Stimulated activated naive CD8-positive, alpha-beta T cell treated with anti-CD3 and anti-CD28 coated beads, Interleukin-15, amount 100 ng/mL, for 72 hours (primary cell): Measurements from ENCODE around the gene TBCD.
A peak's percentile ranks its signal among the peaks of the same experiment; 100 is the strongest.
"Not testable (repeated sequence)": the region's sequence is repeated elsewhere in the genome, so short reads cannot be mapped to it uniquely, and the experiment has no call there.

ENCODE experiments used
- ATAC-seq: fragments of 150-1000 bp; cut with Tn5 transposase; 2 replicates; pipeline ENCODE4 v1.10.0; 2021; ENCODE audit warnings: mild to moderate bottlenecking, moderate library complexity
- DNase-seq, 2 donors: peaks; one replicate each; pipeline ENCODE4 v3.0.0; 2021 to 2022
- H3K27ac Mint-ChIP-seq, 2 donors: one replicate each; pipeline ENCODE4 v1.8.0; 2022; ENCODE audit warnings: mild to moderate bottlenecking in 2 of 2, mixed read lengths in 2 of 2, moderate library complexity in 2 of 2
- H3K27me3 Mint-ChIP-seq: one replicate; pipeline ENCODE4 v1.8.0; 2022; ENCODE audit warnings: mixed read lengths
- H3K4me1 Mint-ChIP-seq: one replicate; pipeline ENCODE4 v1.8.0; 2022; ENCODE audit warnings: mild to moderate bottlenecking, mixed read lengths
- H3K4me3 Mint-ChIP-seq, 2 donors: one replicate each; pipeline ENCODE4 v1.8.0; 2022; ENCODE audit warnings: mild to moderate bottlenecking in 2 of 2, mixed read lengths in 2 of 2, moderate library complexity in 1 of 2
- H3K9me3 Mint-ChIP-seq, 2 donors: one replicate each; pipeline ENCODE4 v1.8.0; 2022; ENCODE audit warnings: mixed read lengths in 2 of 2

TBCD gene

DNA sequence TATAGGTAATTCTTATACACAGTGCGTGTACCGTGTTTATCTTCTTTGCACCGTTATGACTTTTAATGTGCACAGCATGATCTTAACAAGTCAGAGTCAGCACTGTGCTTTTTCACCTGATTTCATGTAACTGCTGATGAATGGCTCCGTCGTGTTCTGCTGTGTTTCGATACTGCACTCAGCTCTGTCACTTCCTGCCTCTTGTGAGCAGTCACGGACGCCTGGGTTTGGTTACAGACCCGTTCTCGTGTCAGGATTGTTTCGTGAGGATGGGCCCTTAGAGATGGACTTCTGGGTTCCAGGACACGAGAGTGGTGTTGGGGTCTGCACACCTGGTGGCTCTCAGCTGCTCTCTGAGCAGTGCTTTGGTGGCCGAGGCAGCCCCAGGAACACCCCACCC is 24.6 kb downstream of the TBCD start:
- no peaks in the 10 kb centered on the region for H3K9me3 Mint-ChIP-seq
- peak overlapping the region in 1 of 2 donors; percentile 46 for H3K4me3 Mint-ChIP-seq
- no peaks in the 10 kb centered on the region for H3K27me3 Mint-ChIP-seq
- peaks cover 35% of the 10 kb centered on the region for H3K4me1 Mint-ChIP-seq
- DNase-seq (no peak), ATAC-seq (peak; percentile 57)
- no peak overlapping the region for H3K27ac Mint-ChIP-seq

DNA sequence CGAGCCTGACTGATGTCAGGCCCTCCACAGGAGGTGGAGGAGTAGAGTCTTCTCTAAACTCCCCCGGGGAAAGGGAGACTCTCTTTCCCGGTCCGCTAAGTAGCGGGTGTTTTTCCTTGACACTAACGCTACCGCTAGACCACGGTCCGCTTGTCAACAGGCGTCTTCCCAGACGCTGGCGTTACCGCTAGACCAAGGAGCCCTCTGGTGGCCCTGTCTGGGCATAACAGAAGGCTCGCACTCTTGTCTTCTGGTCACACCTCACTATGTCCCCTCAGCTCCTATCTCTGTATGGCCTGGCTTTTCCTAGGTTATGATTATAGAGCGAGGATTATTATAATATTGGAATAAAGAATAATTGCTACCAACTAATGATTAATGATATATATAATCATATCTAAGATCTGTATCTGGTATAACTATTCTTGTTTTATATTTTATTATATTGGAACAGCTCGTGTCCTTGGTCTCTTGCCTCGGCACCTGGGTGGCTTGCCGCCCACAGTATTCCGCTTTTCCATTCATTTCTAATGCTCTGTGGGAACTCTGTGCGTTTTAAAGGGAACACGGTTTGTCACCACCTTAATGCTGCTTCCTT is 26.0 kb downstream of the TBCD start:
- H3K9me3 Mint-ChIP-seq: not testable (repeated sequence)

DNA sequence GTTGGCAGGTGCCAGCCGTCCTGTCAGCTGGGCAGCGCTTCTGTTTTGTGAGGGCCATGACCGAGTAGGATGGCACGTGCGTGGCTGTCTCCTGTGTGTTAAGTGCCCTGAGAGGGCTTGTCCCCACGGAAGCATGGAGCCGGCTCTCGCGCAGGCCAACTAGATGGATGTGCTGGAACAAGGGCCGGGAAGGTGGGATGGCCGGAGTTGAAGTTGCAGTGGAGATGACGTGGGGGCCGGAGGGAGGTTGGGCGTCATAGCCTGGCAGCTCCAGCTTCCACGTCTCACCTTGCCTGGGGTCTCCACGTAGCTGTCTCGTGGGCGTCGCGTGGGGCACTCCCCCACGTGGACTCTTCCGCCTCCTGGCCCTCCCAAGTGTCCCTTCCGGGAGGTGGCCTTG is 27.7 kb downstream of the TBCD start:
- H3K9me3 Mint-ChIP-seq: no peaks in the 10 kb centered on the region
- no peak for ATAC-seq
- DNase-seq: no peak
- H3K4me3 Mint-ChIP-seq: no peak overlapping the region
- peaks cover 38% of the 10 kb centered on the region for H3K4me1 Mint-ChIP-seq
- no peak overlapping the region for H3K27ac Mint-ChIP-seq
- H3K27me3 Mint-ChIP-seq: no peaks in the 10 kb centered on the region

More for the DNA sequence above, 26.0 kb downstream of the TBCD start:
- not testable (repeated sequence) for H3K27ac Mint-ChIP-seq, ATAC-seq, H3K27me3 Mint-ChIP-seq, DNase-seq, H3K4me3 Mint-ChIP-seq
- peaks cover 40% of the 10 kb centered on the region for H3K4me1 Mint-ChIP-seq

DNA sequence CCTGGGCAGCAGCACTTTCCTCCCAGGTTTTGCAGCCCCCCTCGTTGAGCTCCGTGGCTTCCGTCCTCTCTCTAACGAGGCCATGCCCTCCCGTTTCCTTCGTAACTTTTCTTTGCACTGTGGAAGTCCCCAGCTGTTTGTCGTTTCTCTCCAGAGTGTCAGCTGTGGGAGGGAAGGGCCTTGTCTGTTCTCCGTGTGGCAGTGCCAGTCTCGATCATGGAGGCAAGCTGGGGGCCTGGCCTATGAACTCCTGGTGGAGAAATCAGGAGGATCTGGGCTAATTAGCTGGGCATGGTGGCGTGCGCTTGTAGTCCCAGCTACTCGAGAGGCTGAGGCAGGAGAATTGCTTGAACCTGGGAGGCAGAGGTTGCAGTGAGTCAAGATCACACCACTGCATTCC is 28.3 kb downstream of the TBCD start:
- no peak for ATAC-seq
- H3K27me3 Mint-ChIP-seq: no peaks in the 10 kb centered on the region
- H3K4me3 Mint-ChIP-seq: no peak overlapping the region
- DNase-seq: no peak
- H3K9me3 Mint-ChIP-seq: no peaks in the 10 kb centered on the region
- peak overlapping the region in 1 of 2 donors; percentile 15 for H3K27ac Mint-ChIP-seq
- H3K4me1 Mint-ChIP-seq: peaks cover 32% of the 10 kb centered on the region

DNA sequence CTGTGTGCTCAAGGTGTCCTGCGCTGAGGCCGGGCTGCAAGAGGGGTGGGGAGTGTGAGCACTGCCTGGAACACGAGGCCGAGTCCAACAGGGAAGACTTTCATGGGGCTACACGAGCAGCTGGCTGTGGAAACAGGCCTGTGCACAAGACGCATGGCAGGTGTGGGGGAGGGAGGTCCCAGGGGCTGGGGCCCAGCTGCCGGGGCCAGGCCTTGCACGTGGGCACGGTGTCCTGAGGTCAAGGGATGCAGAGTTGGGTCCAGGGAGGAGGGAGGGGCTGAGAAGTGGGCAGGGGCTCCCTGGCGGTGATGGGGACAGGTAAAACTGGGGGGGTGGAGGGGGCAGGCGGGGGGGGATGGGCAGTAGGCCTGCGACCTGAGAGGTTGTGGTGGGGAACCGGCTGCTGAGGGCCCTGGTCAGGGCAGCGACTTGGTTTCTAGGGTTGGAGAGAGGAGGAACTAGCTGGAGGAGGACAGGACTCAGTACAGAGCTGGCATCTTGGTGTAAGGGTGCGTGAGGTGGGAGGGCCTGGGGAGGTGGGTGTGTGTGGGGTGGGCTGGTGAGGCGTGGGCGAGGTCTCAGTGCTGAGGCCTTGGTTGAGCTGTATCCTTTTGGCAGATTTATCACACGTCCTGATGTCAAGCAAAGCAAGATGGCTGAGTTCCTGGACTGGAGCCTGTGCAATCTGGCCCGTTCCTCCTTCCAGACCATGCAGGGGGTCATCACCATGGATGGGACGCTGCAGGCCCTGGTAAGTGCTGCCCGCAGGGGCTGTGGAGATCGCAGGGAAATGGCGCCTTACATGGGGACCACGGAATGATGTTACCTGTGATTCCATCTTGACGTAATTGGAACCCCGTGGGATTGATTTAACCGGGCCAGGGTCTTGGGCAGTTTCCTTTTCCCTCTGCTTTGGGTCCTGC is 29.4 kb downstream of the TBCD start:
- DNase-seq: no peak
- H3K27me3 Mint-ChIP-seq: no peaks in the 10 kb centered on the region
- no peak overlapping the region for H3K4me3 Mint-ChIP-seq
- no peak overlapping the region for H3K27ac Mint-ChIP-seq
- H3K4me1 Mint-ChIP-seq: peaks cover 22% of the 10 kb centered on the region
- peak; percentile 45 for ATAC-seq
- no peaks in the 10 kb centered on the region for H3K9me3 Mint-ChIP-seq

DNA sequence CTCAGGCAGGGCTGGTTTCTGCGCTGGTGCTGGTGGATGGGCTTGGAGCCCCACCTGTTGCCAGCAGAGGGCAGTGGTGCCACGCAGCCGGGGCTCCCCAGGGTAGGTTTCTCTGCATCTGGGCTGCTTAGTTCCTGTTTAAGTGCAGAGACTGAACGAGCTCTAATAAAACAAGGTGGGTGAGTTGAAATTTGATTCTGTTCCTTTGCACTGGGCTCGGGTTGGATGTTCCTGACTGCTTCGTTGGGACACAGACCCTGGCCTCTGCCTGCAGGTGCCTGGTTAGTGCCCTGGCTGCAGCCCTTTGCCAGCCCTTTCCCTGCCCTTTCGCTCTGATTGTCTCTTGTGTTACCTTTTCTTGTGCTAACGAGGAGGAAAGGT is 30.0 kb downstream of the TBCD start:
- Mint-ChIP-seq H3K27me3 (no peaks in the 10 kb centered on the region), H3K4me1 (peaks cover 16% of the 10 kb centered on the region), H3K9me3 (no peaks in the 10 kb centered on the region), H3K27ac (no peak overlapping the region), H3K4me3 (no peak overlapping the region)
- DNase-seq: peak; percentile 83 to 86
- ATAC-seq: peak; percentile 99

DNA sequence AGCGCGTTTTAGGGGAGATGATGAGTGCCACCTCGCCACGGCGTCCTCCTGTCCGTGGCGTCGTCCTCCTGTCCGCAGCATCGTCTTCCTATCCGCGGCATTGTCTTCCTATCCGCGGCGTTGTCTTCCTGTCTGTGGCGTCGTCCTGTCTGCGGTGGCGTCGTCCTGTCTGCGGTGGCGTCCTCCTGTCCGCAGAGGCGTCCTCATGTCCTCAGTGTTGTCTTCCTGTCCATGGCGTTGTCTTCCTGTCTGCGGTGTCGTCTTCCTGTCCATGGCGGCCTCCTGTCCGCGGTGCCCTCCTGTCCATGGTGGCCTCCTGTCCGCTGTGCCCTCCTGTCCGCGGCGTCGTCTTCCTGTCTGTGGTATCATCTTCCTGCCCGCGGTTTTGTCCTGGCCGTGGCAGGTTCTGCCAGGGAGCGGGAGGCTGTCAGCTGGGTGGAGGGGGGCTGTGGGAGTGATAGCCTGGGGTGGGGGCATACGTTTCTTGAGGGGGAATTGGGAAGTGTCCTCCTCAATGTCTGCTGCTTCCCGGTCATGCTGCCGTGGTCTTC is 30.9 kb downstream of the TBCD start:
- H3K27ac Mint-ChIP-seq: peak overlapping the region in 1 of 2 donors; percentile 26
- DNase-seq: no peak
- peaks cover 16% of the 10 kb centered on the region for H3K4me1 Mint-ChIP-seq
- H3K9me3 Mint-ChIP-seq: no peaks in the 10 kb centered on the region
- H3K27me3 Mint-ChIP-seq: no peaks in the 10 kb centered on the region
- H3K4me3 Mint-ChIP-seq: no peak overlapping the region
- no peak for ATAC-seq

DNA sequence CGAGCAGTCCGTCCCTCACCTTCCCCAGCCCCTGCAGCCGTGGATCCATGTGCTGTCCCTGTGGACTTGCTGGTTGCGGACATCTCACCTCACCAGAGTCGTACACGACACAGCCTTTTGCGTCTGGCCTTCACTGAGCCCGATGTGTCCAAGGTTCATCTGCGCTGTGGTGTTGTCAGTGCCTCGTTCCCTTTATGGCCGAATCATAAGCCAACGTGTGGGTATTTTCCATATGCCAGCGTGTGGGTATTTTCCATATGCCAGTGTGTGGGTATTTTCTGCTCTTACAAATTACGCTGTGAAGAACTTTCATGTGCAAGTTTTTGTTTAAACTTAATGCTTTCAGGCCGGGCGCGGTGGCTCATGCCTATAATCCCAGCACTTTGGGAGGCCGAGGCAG is 31.6 kb downstream of the TBCD start:
- Mint-ChIP-seq H3K4me3 (no peak overlapping the region), H3K9me3 (no peaks in the 10 kb centered on the region), H3K27me3 (no peaks in the 10 kb centered on the region), H3K27ac (no peak overlapping the region), H3K4me1 (peaks cover 16% of the 10 kb centered on the region)
- ATAC-seq (no peak), DNase-seq (no peak)

DNA sequence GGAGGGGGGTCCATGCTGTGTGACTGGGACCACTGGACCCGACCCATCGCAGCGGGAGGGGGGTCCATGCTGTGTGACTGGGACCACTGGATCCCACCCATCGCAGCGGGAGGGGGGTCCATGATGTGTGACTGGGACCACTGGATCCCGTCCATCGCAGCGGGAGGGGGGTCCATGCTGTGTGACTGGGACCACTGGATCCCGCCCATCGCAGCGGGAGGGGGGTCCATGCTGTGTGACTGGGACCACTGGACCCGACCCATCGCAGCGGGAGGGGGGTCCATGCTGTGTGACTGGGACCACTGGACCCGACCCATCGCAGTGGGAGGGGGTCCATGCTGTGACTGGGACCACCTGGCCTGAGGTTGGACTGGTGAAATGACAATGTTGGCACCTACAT is 33.7 kb downstream of the TBCD start:
- peaks cover 16% of the 10 kb centered on the region for H3K4me1 Mint-ChIP-seq
- H3K27ac Mint-ChIP-seq, DNase-seq, H3K4me3 Mint-ChIP-seq, H3K9me3 Mint-ChIP-seq, H3K27me3 Mint-ChIP-seq, ATAC-seq: not testable (repeated sequence)

DNA sequence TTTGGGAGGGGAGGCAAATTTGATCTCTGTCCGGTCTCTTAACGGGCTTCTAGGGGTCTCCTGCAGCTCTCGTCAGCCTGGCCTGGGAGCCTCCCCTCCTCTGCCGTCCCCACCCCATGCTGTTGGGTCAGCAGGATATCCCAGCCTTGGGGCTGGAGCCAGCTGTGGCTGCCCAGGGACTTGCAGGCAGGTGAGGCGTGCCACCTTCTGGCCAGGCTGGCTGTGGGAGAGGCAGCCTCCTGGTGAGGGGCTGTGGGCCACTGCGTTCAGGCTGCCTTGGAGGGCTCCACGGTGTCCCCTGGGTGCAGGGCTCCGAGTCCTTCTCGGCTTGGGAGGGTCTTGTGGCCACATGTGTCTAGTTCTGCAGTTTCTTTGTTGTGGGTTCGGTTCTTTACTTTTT is 34.6 kb downstream of the TBCD start:
- no peaks in the 10 kb centered on the region for H3K9me3 Mint-ChIP-seq
- no peak overlapping the region for H3K27ac Mint-ChIP-seq
- no peaks in the 10 kb centered on the region for H3K27me3 Mint-ChIP-seq
- no peak overlapping the region for H3K4me3 Mint-ChIP-seq
- ATAC-seq (no peak), DNase-seq (no peak)
- H3K4me1 Mint-ChIP-seq: peaks cover 16% of the 10 kb centered on the region

DNA sequence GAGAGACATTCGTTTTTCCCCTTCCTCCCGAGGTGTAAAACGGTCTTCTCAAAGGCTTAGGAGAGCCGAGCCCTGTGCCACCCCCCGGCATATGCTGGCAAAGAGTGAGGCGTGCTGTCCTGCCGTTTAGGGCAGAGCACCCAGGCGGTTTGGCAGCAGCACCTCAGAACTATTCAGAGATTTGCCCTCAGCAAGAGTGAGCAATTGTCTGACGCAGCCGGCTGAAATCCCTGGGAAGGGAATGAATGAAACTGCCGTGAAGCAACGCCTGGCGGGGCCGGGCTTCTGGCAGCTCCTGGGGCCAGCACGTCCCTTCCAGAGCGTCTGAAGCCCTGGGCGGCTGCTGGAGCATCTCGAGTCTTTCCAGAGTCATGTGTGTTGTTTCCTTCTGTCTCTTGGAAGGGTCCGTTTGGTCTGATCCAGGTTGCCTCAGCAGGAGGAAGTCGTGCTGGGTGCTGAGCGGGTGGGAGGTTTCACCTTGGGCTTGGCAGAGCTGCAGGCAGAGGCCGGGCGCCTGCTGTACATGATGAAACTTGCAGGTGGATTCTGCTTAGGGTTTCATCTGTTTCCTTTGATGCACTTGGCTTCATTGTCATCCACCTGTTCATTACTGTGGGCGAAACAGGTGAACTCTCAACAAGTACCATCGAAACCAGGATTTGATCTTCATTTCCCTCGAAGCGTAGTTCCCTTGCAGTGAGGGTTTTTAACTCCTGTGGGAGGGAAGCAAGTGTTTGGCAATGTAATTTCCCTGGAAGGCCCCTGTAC is 35.4 kb downstream of the TBCD start:
- Mint-ChIP-seq H3K4me3 (no peak overlapping the region), H3K9me3 (no peaks in the 10 kb centered on the region), H3K27me3 (no peaks in the 10 kb centered on the region), H3K27ac (peak overlapping the region in 1 of 2 donors; percentile 27), H3K4me1 (peaks cover 9% of the 10 kb centered on the region)
- no peak for DNase-seq
- no peak for ATAC-seq

DNA sequence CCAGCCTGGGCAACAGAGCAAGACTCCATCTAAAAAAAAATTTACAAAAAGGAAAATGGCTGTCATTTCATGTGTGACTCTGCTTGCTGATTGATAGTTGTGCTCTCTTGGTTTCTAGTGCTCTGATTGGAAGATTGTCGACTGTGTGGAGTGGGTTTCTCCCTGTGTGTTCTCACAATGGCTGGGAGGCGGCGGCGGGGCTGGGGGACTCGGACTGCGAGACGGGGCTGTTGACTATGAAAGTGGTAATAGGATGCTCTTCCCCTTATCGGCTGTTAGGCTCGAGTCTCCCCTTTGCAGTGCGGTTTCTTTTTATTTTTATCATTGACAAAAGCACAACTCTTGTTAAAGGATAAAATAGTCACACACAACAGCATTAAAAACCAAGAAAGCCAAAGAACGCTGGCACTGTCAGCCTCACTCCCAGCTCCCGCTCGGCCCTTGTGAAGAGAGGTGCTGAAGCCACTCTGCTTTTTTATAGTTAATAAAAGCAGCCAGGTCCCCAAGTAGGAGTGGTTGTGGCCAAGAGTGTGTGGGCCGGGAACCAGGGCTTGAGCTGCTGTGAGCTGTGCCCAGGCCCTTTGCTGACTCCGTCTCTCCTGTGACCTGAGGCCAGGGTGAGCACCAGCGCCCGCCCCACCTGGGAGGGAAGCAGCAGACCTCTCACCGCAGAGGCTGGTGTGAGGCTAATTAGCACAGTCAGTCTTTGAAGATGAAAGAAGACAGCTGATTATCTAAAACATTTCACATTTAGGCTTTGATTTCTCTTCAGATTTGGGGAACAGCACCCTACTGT is 36.5 kb downstream of the TBCD start:
- no peak overlapping the region for H3K27ac Mint-ChIP-seq

DNA sequence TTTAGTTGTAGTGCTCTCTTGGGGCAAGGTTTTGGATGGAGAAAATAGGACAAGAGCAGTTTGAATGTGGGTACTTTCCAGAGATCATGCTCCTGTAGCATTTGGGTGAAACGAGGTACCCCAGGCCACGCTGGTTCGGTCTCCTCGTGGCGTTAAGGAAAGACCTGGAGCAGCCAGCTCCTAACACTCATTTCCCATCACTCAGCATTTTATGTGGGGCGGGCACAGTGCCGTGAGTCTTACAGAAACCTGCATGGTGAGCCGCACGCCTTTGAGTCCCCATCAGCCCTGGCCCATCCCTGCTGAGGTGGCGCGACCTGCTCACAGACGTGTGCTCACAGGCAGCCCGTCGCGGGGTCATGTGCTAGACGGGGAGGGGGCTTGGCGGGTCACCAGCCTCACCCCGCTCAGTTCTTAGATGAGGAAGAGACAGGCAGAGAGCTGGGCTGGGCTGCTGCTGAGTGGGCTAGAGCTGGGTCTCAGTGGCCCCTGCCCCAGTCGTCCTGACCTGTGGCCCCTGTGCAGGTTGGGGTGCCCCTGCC is 37.3 kb downstream of the TBCD start:
- DNase-seq: no peak
- Mint-ChIP-seq H3K27ac (no peak overlapping the region), H3K9me3 (no peaks in the 10 kb centered on the region), H3K4me1 (no peaks in the 10 kb centered on the region), H3K4me3 (no peak overlapping the region), H3K27me3 (no peaks in the 10 kb centered on the region)
- no peak for ATAC-seq

More for the DNA sequence above, 36.5 kb downstream of the TBCD start:
- ATAC-seq (no peak), DNase-seq (no peak)
- Mint-ChIP-seq H3K4me3 (no peak overlapping the region), H3K4me1 (no peaks in the 10 kb centered on the region), H3K9me3 (no peaks in the 10 kb centered on the region), H3K27me3 (no peaks in the 10 kb centered on the region)

DNA sequence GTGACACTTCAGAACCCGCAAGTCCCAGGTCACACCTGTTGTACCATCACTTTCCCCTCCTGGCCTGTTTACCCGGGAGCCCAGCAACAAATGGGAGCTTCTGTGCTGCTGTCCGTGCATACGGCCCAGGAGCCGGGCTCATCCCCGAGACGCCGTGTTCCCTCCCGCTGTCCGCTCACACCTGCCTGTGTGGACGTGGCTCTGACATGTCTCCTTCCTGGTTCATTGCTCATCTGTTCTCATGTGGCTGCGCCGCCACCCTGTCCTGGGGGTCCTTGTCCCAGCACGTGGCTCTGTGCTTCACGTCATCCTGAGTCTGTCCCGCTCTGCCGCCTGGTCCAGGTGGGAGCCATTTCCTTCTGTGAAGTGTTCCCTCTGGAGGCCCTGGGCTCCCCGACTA is 37.9 kb downstream of the TBCD start:
- no peak for DNase-seq
- no peaks in the 10 kb centered on the region for H3K9me3 Mint-ChIP-seq
- H3K4me3 Mint-ChIP-seq: no peak overlapping the region
- ATAC-seq: no peak
- H3K27ac Mint-ChIP-seq: peak overlapping the region; percentile 46 to 48
- no peaks in the 10 kb centered on the region for H3K27me3 Mint-ChIP-seq
- no peaks in the 10 kb centered on the region for H3K4me1 Mint-ChIP-seq

DNA sequence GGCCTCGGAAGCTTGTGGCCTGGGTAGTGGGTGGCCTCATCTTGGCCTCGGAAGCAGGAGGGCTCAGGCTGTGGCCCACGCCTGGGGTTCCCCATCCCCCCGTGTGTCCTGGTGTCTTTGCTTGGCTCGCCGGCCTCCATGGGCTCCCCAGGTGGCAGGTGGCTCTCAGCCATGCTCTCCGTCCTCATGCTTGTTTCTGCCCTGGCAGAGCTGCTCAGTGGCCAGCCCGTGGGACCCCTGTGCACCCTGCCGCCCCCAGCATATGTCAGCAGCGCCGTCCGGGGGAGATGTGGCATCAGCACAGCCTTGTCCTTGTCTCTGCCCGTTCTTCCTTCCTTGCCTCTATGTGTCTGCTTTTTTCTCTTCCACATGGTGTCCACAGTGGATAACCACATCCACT is 38.5 kb downstream of the TBCD start:
- H3K27me3 Mint-ChIP-seq: no peaks in the 10 kb centered on the region
- ATAC-seq: no peak
- H3K4me1 Mint-ChIP-seq: no peaks in the 10 kb centered on the region
- no peak overlapping the region for H3K4me3 Mint-ChIP-seq
- no peaks in the 10 kb centered on the region for H3K9me3 Mint-ChIP-seq
- DNase-seq: no peak
- peak overlapping the region; percentile 50 to 67 for H3K27ac Mint-ChIP-seq
